ENCODE results near the gene SLC4A4.

The SLC4A4 gene

GRCh38 chr4:71338846-71339593, at the start of gene SLC4A4:
Gene SLC4A4 (plus strand): TSS chr4:71339020.
- no peak for FAIRE-seq

- FAIRE-seq, result no peak
Observed at GRCh38 chr4:71290074-71290473, 48.7 kb upstream of the SLC4A4 start.

GRCh38 chr4:71290476-71290875, 48.3 kb upstream of the SLC4A4 start:
- no peak for FAIRE-seq

- no peak for FAIRE-seq
Observed at GRCh38 chr4:71292228-71292627, 46.6 kb upstream of the SLC4A4 start.

GRCh38 chr4:71293705-71294104, 45.1 kb upstream of the SLC4A4 start:
- no peak for FAIRE-seq

GRCh38 chr4:71294301-71294700, 44.5 kb upstream of the SLC4A4 start:
- no peak for FAIRE-seq

GRCh38 chr4:71296945-71297344, 41.9 kb upstream of the SLC4A4 start:
- no peak for FAIRE-seq

- no peak for FAIRE-seq
Observed at GRCh38 chr4:71300362-71300761, 38.5 kb upstream of the SLC4A4 start.

- no peak for FAIRE-seq
Observed at GRCh38 chr4:71300964-71301363, 37.9 kb upstream of the SLC4A4 start.

- FAIRE-seq, result no peak
Observed at GRCh38 chr4:71303287-71303686, 35.5 kb upstream of the SLC4A4 start.

- FAIRE-seq, result no peak
Observed at GRCh38 chr4:71303850-71304249, 35.0 kb upstream of the SLC4A4 start.

GRCh38 chr4:71304289-71304850, 34.5 kb upstream of the SLC4A4 start:
- FAIRE-seq, result no peak

- no peak for FAIRE-seq
Observed at GRCh38 chr4:71307729-71308128, 31.1 kb upstream of the SLC4A4 start.

- FAIRE-seq, result no peak
Observed at GRCh38 chr4:71322425-71322824, 16.4 kb upstream of the SLC4A4 start.

GRCh38 chr4:71333368-71333767, 5.5 kb upstream of the SLC4A4 start:
- FAIRE-seq, result no peak

GRCh38 chr4:71333960-71334359, 4.9 kb upstream of the SLC4A4 start:
- FAIRE-seq, result no peak

- FAIRE-seq, result no peak
Observed at GRCh38 chr4:71334465-71334882, 4.3 kb upstream of the SLC4A4 start.

- FAIRE-seq, result no peak
Observed at GRCh38 chr4:71343670-71344466, 5.0 kb downstream of the SLC4A4 start.

- FAIRE-seq, result no peak
Observed at GRCh38 chr4:71346710-71347109, 7.9 kb downstream of the SLC4A4 start.

- no peak for FAIRE-seq
Observed at GRCh38 chr4:71348586-71348985, 9.8 kb downstream of the SLC4A4 start.

GRCh38 chr4:71355045-71355444, 16.2 kb downstream of the SLC4A4 start:
- FAIRE-seq, result no peak

- FAIRE-seq, result no peak
Observed at GRCh38 chr4:71355971-71356370, 17.2 kb downstream of the SLC4A4 start.

- FAIRE-seq, result no peak
Observed at GRCh38 chr4:71356924-71357663, 18.3 kb downstream of the SLC4A4 start.
